Heart left ventricle (tissue), 13 donors: ENCODE data around the gene PDXK.

Experiments
- POLR2A ChIP-seq, 2 donors: fragments of 450-650 bp; IDR thresholded peaks; one replicate each; pipeline ENCODE4 v1.6.1; 2017; ENCODE audit warnings: antibody characterized with exemption in 2 of 2, mild to moderate bottlenecking in 2 of 2, moderate library complexity in 2 of 2
- TF ChIP-seq, protein P1 (sequence below), 12 donors: fragments of 200-600 bp; sonication (generic) in 4 of 12; IDR thresholded peaks; one replicate each; pipeline versions ENCODE4 v1.5.0 to v1.8.0; 2018 to 2022; ENCODE audit warnings: antibody characterized with exemption in 12 of 12, mild to moderate bottlenecking in 5 of 12
- donor health status: ischemic (EF 13 %, LVEDD 7.1; RV severe dilation, severe dysfunction).
- donor health status: DM: no; HTN: yes; CAD: no.
- donor health status: DM: no; HTN: no; CAD: no.
- donor health status: ischemic (EF 25% LVEDD 6.9; RV normal size, moderate dysfunction).
- donor health status: ischemic (EF 25% LVEDD 5.7; RV mildly dilated, moderate dysfunction).
- donor health status: ischemic (EF 35%, LVEDD 5.7; RV mildly dilated, moderate dysfunction).
- donor health status: nonischemic (EF 11% LVEDD 7.7; RV severe dilation, severe dysfunction).
- donor health status: DM: yes; HTN: yes; CAD: no.
- donor health status: PGD.
- donor health status: ischemic (EF 29% LVEDD 5.4; RV normal size, mild dysfunction).
- donor health status: nonischemic (EF 23%, LVEDD 6.1; RV moderate dilation, normal function).

DNA sequence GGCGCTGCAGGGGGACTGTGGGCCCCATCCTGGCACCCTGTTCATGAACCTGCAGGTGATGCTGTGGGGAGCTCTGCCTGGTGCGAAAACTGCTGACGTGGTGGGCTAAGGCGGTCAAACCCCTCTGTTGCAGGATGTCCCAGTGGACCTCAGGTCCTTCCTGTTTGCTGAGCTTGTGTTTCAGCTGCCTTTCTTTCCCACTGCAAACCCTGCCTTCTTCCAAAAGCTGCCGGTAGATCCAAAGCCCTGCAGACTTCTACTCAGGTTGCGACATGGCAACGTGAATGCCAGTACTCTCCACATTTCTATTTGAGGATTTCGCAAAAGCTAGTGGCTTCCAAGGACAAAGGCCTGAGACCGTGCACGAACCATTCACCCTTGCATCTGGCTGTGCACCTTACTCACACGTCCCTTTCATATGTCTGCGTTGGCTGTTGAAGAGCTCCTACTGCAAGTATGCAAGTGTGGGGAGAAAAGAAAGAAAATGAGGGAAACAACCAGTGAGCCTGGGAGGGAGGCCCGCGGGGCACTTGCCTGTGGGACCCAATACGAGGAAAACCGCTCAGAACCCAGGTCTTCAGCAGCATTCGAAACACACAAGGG is 64.3 kb downstream of the PDXK start:
- TF ChIP-seq, protein P1, sequence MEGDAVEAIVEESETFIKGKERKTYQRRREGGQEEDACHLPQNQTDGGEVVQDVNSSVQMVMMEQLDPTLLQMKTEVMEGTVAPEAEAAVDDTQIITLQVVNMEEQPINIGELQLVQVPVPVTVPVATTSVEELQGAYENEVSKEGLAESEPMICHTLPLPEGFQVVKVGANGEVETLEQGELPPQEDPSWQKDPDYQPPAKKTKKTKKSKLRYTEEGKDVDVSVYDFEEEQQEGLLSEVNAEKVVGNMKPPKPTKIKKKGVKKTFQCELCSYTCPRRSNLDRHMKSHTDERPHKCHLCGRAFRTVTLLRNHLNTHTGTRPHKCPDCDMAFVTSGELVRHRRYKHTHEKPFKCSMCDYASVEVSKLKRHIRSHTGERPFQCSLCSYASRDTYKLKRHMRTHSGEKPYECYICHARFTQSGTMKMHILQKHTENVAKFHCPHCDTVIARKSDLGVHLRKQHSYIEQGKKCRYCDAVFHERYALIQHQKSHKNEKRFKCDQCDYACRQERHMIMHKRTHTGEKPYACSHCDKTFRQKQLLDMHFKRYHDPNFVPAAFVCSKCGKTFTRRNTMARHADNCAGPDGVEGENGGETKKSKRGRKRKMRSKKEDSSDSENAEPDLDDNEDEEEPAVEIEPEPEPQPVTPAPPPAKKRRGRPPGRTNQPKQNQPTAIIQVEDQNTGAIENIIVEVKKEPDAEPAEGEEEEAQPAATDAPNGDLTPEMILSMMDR (IDR thresholded peaks at IDR 0.05): no peak
- no peak for TF ChIP-seq POLR2A (IDR thresholded peaks at IDR 0.05)
